Measurements from ENCODE around the gene SYNJ2. TPM values are rescaled to one million over a fixed set of nuclear protein-coding genes. Genes with fewer than 3 reads are reported as not detected.

Gene SYNJ2
- total and polyA plus RNA-seq, 2 experiments from 2014 or later, result 2.8 to 5.6 TPM

DNA sequence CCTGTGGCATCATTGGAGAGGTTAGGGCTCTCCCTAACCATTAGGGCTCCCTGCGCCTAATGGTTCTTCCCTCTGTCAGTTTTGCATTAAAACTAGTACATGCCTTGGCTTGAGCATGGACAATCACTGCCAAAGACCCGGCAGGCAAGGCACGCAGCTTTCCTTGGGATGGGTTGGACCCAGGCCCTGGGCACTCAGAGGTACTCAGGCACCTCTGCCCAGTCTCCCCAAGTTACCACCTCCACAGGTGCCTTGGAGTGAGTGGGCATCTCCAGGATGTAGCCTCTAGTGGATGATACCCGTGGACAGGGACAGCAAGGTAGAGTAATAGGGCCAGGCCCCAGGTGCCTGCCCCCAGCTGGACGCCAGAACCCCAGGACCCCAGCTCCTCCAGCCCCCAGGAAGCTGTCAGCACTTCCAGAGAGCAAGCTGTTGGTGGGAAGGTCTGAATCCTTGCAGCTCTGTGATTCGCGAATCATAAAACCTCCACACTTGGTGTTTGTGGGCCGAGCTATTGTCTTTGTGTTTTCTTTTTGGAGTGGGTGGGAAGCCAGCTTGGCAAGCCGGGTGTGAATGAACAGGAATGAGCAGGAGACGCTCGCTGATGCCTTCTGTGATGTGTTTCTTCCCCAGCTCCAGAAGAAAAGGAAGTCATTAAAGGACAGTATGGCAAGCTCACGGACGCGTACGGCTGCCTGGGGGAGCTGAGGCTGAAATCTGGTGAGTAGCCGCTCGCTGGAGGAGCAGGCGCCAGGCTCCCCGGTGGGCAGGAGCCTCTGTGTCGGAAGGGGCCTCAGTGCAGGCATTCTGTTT, 35.1 kb downstream of the SYNJ2 start (continued):
- TF ChIP-seq EZH2phosphoT487 (IDR thresholded peaks at IDR 0.05; ENCODE audit: unreplicated experiment), result no peak
- TF ChIP-seq ZNF114 (CRISPR knock-in tag; IDR thresholded peaks at IDR 0.05), result no peak
- TF ChIP-seq, protein P1, sequence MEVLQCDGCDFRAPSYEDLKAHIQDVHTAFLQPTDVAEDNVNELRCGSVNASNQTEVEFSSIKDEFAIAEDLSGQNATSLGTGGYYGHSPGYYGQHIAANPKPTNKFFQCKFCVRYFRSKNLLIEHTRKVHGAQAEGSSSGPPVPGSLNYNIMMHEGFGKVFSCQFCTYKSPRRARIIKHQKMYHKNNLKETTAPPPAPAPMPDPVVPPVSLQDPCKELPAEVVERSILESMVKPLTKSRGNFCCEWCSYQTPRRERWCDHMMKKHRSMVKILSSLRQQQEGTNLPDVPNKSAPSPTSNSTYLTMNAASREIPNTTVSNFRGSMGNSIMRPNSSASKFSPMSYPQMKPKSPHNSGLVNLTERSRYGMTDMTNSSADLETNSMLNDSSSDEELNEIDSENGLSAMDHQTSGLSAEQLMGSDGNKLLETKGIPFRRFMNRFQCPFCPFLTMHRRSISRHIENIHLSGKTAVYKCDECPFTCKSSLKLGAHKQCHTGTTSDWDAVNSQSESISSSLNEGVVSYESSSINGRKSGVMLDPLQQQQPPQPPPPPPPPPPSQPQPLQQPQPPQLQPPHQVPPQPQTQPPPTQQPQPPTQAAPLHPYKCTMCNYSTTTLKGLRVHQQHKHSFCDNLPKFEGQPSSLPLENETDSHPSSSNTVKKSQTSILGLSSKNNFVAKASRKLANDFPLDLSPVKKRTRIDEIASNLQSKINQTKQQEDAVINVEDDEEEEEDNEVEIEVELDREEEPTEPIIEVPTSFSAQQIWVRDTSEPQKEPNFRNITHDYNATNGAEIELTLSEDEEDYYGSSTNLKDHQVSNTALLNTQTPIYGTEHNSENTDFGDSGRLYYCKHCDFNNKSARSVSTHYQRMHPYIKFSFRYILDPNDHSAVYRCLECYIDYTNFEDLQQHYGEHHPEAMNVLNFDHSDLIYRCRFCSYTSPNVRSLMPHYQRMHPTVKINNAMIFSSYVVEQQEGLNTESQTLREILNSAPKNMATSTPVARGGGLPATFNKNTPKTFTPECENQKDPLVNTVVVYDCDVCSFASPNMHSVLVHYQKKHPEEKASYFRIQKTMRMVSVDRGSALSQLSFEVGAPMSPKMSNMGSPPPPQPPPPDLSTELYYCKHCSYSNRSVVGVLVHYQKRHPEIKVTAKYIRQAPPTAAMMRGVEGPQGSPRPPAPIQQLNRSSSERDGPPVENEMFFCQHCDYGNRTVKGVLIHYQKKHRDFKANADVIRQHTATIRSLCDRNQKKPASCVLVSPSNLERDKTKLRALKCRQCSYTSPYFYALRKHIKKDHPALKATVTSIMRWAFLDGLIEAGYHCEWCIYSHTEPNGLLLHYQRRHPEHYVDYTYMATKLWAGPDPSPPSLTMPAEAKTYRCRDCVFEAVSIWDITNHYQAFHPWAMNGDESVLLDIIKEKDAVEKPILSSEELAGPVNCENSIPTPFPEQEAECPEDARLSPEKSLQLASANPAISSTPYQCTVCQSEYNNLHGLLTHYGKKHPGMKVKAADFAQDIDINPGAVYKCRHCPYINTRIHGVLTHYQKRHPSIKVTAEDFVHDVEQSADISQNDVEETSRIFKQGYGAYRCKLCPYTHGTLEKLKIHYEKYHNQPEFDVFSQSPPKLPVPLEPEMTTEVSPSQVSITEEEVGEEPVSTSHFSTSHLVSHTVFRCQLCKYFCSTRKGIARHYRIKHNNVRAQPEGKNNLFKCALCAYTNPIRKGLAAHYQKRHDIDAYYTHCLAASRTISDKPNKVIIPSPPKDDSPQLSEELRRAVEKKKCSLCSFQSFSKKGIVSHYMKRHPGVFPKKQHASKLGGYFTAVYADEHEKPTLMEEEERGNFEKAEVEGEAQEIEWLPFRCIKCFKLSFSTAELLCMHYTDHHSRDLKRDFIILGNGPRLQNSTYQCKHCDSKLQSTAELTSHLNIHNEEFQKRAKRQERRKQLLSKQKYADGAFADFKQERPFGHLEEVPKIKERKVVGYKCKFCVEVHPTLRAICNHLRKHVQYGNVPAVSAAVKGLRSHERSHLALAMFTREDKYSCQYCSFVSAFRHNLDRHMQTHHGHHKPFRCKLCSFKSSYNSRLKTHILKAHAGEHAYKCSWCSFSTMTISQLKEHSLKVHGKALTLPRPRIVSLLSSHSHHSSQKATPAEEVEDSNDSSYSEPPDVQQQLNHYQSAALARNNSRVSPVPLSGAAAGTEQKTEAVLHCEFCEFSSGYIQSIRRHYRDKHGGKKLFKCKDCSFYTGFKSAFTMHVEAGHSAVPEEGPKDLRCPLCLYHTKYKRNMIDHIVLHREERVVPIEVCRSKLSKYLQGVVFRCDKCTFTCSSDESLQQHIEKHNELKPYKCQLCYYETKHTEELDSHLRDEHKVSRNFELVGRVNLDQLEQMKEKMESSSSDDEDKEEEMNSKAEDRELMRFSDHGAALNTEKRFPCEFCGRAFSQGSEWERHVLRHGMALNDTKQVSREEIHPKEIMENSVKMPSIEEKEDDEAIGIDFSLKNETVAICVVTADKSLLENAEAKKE (CRISPR knock-in tag; IDR thresholded peaks at IDR 0.05), result no peak

DNA sequence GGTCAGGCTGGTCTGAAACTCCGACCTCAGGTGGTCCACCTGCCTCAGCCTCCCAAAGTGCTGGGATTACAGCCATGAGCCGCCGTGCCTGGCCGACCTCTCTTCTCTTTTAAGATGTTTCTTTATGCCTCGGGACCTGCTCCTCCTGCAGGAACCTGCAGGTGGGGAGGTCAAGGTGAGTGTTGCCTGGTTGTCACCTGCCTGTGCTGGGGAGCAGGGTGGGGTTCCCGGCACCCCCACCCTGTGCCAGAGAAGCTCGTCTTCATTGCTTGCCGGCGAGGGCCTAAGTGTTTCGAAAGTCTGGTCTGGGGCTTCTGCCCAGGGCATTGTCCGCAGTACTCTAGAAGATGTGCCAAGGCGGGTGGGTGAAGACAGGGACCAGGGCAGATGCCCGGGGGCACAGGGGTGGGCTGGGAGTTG, 36.0 kb downstream of the SYNJ2 start:
- H3K9me3 Mint-ChIP-seq, result no peaks in the 10 kb centered on the region
- H3K4me3 Mint-ChIP-seq, result no peak overlapping the region
- ATAC-seq, result no peak
- H3K36me3 Mint-ChIP-seq (ENCODE audit: low read depth), result peaks cover 8% of the 10 kb centered on the region
- Histone ChIP-seq H3K27ac (ENCODE audit: low read depth) (no peak overlapping the region), H3K27me3 (ENCODE audit: insufficient read depth) (no peaks in the 10 kb centered on the region), H3K4me1 (ENCODE audit: insufficient read depth) (no peaks in the 10 kb centered on the region), H3K36me3 (ENCODE audit: insufficient read depth) (no peaks in the 10 kb centered on the region), H4K20me1 (replicated peaks; ENCODE audit: insufficient read depth) (no peaks in the 10 kb centered on the region), H3K4me2 (no peak overlapping the region), H3K9me2 (ENCODE audit: insufficient read depth) (no peaks in the 10 kb centered on the region), H3K4me3 (no peak overlapping the region), H2AFZ (no peak overlapping the region), H3F3A (replicated peaks; ENCODE audit: low read depth) (no peaks in the 10 kb centered on the region), H3K79me2 (replicated peaks; ENCODE audit: insufficient read depth) (peaks cover 7% of the 10 kb centered on the region; the same call in 1 of the 2 replicates)
- H3K4me1 Mint-ChIP-seq, result peaks cover 20% of the 10 kb centered on the region
- no peak overlapping the region for H3K27ac Mint-ChIP-seq
- no peak for DNase-seq (ENCODE audit: low spot score)
- H3K27me3 Mint-ChIP-seq (ENCODE audit: insufficient read depth, low read depth, poor library complexity), result peaks cover 6% of the 10 kb centered on the region
- no peak for TF ChIP-seq NANOG (IDR thresholded peaks at IDR 0.05; ENCODE audit: borderline replicate concordance)
- no peak for TF ChIP-seq POLR2AphosphoS5 (IDR thresholded peaks at IDR 0.05; ENCODE audit: low read depth)
- TF ChIP-seq JUNB (IDR thresholded peaks at IDR 0.05; ENCODE audit: unreplicated experiment), result no peak
- TF ChIP-seq, protein P1 (CRISPR knock-in tag; IDR thresholded peaks at IDR 0.05), result no peak
- TF ChIP-seq, protein P2, sequence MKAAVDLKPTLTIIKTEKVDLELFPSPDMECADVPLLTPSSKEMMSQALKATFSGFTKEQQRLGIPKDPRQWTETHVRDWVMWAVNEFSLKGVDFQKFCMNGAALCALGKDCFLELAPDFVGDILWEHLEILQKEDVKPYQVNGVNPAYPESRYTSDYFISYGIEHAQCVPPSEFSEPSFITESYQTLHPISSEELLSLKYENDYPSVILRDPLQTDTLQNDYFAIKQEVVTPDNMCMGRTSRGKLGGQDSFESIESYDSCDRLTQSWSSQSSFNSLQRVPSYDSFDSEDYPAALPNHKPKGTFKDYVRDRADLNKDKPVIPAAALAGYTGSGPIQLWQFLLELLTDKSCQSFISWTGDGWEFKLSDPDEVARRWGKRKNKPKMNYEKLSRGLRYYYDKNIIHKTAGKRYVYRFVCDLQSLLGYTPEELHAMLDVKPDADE (IDR thresholded peaks at IDR 0.05), result no peak
- no peak for TF ChIP-seq ZNF331 (CRISPR knock-in tag; IDR thresholded peaks at IDR 0.05; ENCODE audit: low read depth)

Data from GM23338 (cell line).